ENCODE measurements around the gene LRIG1. TPM values are rescaled to one million over a fixed set of nuclear protein-coding genes. Genes with fewer than 3 reads are reported as not detected.

Gene LRIG1
- polyA plus RNA-seq, 4 donors: 21.1 to 27.7 (median 23.0) TPM

DNA sequence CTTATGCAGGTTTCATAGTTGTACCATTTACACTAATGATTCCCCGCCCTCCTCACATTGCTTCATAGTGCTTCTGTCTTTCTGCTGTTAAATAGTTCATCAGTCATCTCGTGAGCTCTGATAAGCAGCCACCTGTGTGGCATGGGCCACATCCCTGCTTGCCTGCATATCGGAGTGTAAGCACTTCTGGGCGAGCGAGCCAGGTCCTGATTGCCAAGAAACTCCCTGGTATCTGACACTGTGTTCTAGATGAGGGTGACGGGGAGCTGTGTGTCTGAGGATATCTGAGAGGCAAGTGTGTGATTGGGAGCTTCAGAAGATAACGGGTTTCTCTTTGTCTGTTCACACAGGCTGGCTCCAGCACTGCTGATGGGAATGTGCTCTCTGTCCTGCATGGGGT is 130.6 kb downstream of the LRIG1 start:
- DNase-seq (ENCODE audit: low read depth in 4 of 4, low spot score in 2 of 4): no peak

DNA sequence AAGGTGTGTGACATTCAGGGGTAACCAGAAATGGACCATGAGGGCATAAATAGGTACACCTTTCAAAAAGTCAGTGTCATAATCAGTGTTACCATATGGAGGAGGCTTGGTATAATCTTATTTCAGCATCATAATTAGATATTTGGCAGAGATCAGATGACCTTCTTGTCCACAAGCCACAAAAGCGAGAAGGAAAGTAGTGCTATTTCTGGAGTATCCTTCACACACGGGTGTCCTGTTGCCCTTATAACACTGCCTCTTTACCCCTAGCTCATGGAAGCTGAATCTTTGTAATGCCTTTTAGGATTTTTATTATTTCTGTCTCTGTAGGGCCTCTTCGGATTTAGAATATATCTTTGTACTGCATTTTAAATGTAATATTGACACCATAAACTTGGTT is 132.8 kb downstream of the LRIG1 start:
- DNase-seq (ENCODE audit: low read depth in 4 of 4, low spot score in 2 of 4): no peak

DNA sequence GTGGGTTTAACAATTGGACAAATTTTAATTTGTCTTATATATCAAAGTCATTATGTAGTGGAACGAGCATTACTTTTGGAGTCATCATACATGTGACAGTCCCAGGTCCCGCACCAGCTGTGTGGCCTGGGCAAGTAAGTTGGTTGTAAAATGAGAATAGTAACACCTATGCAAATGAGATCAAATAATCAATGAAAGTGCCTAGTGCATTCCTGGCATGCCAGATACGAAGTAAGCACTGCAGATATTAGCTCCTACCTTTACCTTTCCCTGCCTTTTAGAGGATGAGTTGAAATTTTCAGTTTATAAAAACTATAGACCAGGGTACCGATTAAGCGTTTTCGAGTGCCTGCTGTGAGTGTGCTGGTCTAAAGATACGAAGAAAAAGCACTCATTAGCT is 134.1 kb downstream of the LRIG1 start:
- DNase-seq (ENCODE audit: low read depth in 4 of 4, low spot score in 2 of 4): no peak

DNA sequence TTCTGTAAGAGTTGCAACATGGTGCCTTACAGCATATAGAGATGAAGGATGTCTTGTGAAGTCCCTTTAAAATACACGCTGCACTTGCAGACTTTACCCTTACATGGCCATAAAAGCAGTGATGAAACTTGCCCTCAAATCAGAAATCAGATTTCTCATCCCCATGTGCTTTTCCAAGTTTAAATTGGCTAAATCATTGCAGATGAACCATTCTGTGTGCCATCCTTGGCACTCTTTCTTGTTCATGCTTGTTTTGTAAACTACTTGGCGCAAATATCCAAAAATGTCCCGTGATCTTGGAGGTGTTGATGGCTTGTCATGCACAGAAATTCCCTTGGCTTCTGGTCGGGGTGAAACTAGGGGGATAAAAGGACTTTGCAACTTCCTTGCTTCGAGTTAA is 135.7 kb downstream of the LRIG1 start:
- DNase-seq (ENCODE audit: low read depth in 4 of 4, low spot score in 2 of 4): no peak

DNA sequence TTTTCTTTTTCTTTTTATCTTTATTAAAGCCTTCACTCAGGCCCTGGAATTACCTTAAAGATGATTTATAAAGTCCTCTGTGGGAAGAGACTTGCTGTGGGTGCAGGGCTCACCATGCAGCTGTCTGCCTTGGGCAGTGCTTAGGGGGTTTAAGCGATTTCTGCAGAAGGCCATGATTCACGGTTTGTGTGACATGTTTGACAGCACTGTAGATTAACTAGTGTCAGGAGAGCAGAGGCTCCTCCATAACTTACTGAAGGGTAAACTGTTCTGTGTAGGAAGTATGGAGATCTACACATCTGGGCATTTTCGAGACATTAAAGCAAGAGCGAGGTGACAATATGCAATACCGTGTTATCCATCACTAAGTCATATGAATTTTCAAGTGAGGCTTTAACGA is 137.7 kb downstream of the LRIG1 start:
- DNase-seq (ENCODE audit: low read depth in 4 of 4, low spot score in 2 of 4): no peak

DNA sequence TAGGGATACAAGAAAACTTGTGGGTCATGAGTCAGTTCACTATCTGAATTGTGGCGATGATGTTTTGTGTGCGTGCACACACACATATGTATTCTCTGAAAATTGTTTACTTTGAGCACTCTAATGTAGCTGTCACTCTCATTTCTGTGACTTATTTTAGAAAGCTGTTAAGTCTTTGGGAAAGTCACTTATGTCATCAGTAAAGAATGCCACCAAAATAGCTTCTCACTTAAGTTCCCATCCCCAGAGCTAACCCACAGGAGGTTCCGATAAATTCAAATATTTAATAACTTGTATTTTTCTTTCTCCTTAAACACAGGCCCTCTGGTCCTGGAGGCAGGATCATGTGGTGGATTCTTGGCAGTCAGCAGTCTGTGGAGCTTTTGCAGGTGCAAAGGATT is 138.3 kb downstream of the LRIG1 start:
- no peak for DNase-seq (ENCODE audit: low read depth in 4 of 4, low spot score in 2 of 4)

DNA sequence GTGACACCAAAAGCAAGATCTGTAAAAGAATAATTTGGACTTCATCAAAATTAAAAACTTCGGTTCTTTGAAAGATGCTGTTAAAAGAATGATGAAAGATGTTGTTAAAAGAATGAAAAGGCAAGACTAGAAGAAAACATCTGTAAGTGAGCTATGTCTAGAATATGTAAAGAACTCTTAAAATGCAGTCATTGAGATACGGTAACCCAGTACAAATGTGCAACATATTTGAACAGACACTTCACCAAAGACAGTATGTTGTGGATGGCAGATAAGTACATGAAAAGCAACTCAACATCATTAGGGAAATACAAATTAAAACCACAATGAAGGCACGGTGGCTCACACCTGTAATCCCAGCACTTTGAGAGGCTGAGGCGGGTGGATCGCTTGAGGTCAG is 139.5 kb downstream of the LRIG1 start:
- DNase-seq (ENCODE audit: low read depth in 4 of 4, low spot score in 2 of 4): no peak

DNA sequence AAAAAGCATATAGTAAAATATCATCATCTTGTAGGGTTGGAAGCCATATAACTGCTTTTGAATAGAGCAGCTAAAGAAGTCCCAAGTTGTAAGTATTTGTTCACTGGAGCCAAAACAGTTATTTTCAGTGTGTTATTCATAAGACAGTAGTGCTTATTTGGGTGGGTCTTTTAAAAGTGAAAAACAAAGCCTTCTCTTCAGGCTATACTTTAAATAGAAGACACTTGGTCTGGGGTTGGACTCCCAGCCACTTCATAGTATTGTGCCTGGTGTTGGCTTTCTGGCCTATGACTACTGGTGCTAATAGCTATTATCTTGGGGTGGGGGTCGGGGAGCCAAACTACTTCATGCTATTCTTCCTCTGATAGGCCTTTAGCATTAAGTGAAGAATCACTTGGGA is 144.8 kb downstream of the LRIG1 start:
- DNase-seq (ENCODE audit: low read depth in 4 of 4, low spot score in 2 of 4): no peak

DNA sequence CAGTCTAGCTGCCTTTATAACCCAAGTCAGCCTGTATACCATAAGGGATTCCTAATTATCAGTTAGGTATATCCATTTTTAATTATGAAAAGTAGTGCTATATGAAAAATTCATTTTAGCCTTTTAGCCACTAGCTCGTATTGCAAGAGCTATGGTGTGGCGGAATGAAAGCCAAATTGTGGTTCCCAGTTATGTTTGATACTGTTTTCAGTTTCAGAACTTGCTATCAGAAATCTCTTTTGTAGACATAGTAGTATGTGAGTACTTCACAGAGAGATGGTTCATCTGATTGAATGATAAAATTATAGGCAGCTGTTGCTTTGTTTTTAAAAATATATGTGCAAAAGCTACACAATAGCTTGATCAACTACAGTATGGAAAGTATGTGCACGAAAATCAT is 145.4 kb downstream of the LRIG1 start:
- DNase-seq (ENCODE audit: low read depth in 4 of 4, low spot score in 2 of 4): no peak

DNA sequence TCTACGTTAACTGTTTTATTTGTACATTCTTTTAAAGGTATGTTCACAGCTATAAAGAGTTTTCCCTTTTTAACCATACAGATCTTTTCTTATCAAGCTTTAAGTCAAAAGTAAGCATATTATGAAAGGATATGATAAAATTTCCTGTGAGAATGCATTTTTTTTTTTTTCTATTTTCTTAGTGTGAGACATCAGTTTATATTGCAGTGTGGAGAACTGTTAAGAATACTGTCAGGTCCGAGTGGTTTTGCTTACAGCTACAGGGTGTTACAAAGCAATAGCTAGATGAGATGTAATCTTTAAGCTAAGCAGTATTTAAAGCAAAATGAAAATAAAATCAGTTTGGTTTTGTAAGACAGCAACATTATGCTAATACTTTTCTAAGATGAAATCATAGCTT is 146.8 kb downstream of the LRIG1 start:
- no peak for DNase-seq (ENCODE audit: low read depth in 4 of 4, low spot score in 2 of 4)

DNA sequence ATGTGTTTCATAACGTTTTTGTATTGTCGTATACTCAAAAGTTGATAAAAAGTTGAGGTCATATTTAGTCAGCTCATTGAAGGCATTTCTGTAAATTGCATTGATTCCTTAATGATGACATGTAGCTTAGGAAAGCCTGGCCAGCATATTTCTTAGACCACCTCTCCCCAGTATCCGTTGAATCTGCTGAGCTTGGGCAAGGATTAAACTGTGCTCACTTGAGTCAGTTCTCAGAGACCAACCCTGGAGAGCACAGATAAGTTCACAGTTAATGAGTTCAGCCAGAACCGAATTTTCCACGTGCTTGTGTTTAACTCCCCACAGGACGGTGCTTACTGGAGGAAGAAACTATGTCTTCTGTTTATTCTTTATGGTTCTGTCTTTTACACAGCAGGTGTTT is 147.3 kb downstream of the LRIG1 start:
- no peak for DNase-seq (ENCODE audit: low read depth in 4 of 4, low spot score in 2 of 4)

DNA sequence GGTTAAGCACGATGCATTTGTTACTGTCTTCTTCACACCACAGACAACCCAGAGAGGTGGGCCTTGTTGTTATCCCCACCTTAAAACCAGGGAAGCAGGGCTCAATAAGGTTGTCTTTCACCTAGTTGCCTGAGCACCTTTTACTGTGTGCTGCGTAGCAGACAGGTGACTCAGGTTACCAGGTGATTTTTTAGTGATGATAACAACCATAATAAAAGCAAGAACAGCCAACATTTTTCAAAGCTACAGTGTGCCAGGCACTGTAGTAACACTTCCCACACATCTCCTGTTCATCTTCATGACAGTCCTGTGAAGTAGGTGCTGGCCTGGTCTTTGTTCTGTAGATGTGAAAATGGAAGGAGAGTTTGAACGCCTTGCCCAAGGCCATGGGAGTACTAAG is 147.8 kb downstream of the LRIG1 start:
- DNase-seq (ENCODE audit: low read depth in 4 of 4, low spot score in 2 of 4): no peak

DNA sequence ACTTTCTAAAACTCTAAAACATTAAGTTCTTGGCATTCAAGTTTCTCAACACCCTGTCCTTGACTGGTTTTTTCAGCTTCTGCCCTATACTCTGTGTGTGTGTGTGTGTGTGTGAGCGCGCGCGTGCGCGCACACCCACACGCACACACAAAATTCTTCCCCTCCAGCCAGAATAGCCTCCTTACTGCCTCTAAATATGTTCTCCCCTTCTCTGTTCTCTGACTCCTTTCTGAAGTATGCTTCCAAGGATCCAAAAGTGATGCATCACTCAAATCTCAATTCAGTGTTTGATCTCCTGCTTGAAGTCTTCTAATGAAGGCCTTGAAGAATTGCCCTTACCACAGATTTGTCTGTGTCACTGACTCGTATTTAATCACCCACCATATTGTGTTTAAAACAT is 150.2 kb downstream of the LRIG1 start:
- no peak for DNase-seq (ENCODE audit: low read depth in 4 of 4, low spot score in 2 of 4)

DNA sequence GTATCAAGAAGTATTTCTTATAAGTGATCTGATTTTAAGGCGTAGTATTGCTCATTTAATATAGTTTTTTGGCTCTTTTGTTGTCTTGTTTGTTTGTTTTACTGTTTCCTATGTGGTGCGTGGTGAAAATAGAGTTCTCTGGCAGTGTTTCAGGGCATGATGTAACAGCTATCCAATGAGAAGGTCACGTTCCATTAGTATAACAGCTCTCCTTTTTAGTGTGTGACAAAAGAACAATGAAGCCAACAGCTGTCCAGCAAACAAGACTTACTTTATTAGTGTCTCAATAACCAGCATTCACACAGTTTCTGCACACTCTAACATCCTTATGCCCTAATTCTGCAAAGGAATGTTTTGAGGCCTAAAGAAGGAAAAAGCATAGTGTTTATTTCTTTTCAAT is 152.1 kb downstream of the LRIG1 start:
- no peak for DNase-seq (ENCODE audit: low read depth in 4 of 4, low spot score in 2 of 4)

DNA sequence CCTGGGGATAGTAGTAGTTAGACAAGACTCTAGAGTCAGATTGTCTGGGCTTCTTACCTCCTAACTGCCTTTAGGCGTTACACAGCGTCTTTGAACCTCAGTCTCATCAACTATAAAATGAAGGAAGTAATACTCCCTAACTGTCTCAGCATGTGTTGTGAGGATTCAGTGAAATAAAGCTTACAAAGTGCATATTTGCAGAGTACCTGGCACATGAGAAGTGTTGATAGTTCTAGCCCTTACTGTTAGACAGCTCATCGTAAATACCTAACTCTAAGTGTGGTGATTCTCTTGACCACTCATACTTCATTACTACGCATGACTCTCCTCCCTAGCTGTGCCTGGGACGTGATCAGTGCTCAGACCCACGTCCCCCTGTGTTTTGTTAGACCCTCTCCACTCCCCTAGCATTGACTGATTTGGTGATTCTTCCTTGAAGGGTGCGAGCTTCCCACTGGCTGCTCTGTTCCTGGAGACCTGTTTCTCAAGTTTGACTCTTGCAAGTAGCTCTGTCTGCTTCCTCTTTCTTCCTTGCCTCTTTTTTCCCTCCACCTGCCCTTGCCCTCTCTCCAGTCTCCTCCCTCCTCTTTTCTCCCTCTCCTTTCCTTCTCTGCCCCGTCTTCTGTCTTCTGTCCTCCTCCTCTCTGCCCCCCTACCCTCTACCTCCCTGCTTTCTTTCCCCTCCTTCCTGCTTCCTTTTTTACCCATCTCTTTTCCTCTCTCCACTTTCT is 155.8 kb downstream of the LRIG1 start:
- DNase-seq (ENCODE audit: low read depth in 4 of 4, low spot score in 2 of 4): no peak

DNA sequence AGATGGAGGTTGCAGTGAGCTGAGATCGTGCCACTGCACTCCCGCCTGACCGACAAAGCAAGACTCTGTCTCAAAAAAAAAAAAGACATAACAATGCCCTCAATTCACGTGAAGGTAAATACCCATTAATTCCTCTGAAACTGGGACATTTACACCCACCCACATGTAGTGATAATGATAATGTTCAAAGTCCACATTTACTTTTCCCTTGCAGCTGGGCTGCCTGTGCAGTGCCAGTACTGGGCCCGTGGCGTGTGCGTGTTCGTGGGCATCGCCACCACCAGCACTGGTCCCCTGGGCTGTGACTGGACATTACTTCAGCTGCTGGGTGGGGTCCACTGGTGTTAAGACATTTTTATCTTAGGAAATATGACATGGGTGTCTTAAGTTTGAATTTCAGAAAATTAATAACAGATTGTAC is 156.4 kb downstream of the LRIG1 start:
- DNase-seq (ENCODE audit: low read depth in 4 of 4, low spot score in 2 of 4): no peak

DNA sequence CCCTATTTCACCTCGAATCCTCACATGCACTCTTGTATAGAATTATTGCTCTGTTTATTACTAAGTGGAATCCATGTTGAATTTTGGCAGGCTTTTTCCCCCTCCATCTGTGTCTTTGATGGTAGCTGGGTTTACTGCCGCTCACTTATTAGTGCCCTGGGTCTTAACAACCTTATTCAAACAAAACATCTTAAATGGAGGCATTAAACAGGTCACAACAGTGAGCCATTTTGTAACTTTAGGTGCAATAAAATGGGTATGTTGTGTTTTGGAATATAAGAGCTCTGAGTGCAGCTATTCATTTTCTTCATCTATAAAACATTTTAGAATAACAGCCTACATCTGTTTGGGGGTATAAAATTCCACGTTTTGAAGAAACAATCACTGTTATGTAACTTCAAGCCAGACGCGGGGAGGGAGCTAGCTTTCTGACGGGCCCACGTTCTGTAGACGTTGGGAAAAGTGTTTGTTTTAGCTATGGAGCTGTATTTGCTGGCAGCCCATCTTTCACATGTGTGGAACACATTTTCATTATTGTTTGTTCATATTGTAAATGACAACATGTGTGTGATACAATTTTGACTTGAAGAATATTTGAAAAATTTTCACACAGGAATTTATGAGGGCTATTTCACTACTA is 158.0 kb downstream of the LRIG1 start:
- no peak for DNase-seq (ENCODE audit: low read depth in 4 of 4, low spot score in 2 of 4)

DNA sequence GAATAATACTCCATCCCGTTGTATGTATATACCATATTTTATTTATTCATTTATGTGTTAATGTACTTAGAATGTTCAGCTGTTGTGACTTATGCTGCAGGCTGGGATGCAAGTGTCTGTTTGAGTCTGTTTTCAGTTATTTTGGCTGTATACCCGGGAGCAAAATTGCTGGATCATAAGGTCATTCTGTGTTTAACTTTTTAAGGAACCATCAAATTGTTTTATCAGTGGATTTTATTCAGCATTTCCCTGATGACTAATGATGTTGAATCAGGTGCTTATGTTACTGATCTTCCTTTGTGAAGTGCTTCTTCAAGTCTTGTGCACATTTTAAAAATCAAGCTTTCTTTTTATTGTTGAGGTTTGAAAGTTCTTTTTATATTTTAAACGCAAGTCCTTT is 161.9 kb downstream of the LRIG1 start:
- no peak for DNase-seq (ENCODE audit: low read depth in 4 of 4, low spot score in 2 of 4)

DNA sequence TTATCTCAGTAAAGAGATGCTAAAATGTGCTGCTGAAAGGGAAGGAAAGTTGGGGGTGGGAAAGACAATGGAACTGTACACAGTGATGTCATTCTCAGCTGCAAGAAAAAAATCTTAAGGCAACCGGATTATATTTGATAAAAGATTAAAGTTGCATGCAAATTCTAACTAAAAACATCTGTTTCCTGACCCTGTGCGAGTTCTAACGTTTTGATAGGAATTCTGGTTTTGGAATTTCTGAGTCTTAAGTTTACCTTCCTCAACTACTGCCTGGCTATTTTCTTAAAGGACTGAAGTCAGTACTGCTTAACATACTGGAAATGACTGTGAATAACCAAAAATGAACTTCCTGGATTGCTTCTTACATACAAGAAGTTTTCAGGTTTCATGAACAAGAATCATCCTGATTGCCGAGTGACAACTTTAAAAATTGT is 164.5 kb downstream of the LRIG1 start:
- no peak for DNase-seq (ENCODE audit: low read depth in 4 of 4, low spot score in 2 of 4)

DNA sequence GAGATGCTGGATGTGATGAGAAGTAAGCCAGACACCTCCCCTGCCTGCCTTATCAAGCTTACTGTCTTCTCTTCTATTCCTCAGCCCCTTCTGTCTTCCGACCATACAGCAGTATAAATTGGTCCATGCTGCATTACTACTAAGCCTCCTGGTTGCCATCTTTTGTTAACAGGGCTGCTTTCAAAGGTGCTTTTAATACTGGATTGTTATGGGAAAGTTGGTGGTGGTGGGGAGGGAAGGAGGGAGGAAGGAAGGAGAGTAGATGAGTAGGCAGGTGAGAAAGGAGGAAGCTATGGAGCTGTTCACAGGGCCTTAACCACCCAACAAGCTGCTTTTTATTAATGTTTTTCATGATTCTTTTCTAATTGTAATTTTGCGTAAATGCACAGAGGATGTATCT is 165.2 kb downstream of the LRIG1 start:
- no peak for DNase-seq (ENCODE audit: low read depth in 4 of 4, low spot score in 2 of 4)

Measured in left renal cortex interstitium (tissue), 4 donors.